ENCODE data around the gene CTNND1.

Gene CTNND1

GRCh38 chr11:57764566-57764965 lies 3.0 kb downstream of the CTNND1 start:
- DNase-seq: no peak

- no peak for DNase-seq
These were observed 3.4 kb downstream of the CTNND1 start for GRCh38 chr11:57764972-57765371.

- no peak for DNase-seq
These were observed 9.2 kb downstream of the CTNND1 start for GRCh38 chr11:57770793-57771192.

GRCh38 chr11:57771365-57771764 lies 9.8 kb downstream of the CTNND1 start:
- DNase-seq: no peak

GRCh38 chr11:57772562-57772961 lies 11.0 kb downstream of the CTNND1 start:
- DNase-seq: no peak

GRCh38 chr11:57773026-57773598 lies 11.5 kb downstream of the CTNND1 start:
- DNase-seq: no peak

GRCh38 chr11:57775491-57775890 lies 13.9 kb downstream of the CTNND1 start:
- DNase-seq: no peak

- no peak for DNase-seq
These were observed 14.5 kb downstream of the CTNND1 start for GRCh38 chr11:57776031-57776521.

GRCh38 chr11:57776577-57777210 lies 15.1 kb downstream of the CTNND1 start:
- DNase-seq: no peak

- DNase-seq: no peak
These were observed 16.3 kb downstream of the CTNND1 start for GRCh38 chr11:57777969-57778317.

- no peak for DNase-seq
These were observed 16.9 kb downstream of the CTNND1 start for GRCh38 chr11:57778318-57779037.

- DNase-seq: no peak
These were observed 17.7 kb downstream of the CTNND1 start for GRCh38 chr11:57779276-57779675.

GRCh38 chr11:57781529-57781943 lies 19.9 kb downstream of the CTNND1 start:
- DNase-seq: no peak

GRCh38 chr11:57785072-57785471 lies 23.5 kb downstream of the CTNND1 start:
- DNase-seq: no peak

GRCh38 chr11:57786436-57786835 lies 24.8 kb downstream of the CTNND1 start:
- DNase-seq: no peak

- DNase-seq: no peak
These were observed 25.5 kb downstream of the CTNND1 start for GRCh38 chr11:57787006-57787604.

- DNase-seq: no peak
These were observed 26.5 kb downstream of the CTNND1 start for GRCh38 chr11:57787920-57788702.

- DNase-seq: no peak
These were observed 27.1 kb downstream of the CTNND1 start for GRCh38 chr11:57788703-57789088.

GRCh38 chr11:57791321-57792059 lies 29.9 kb downstream of the CTNND1 start:
- DNase-seq: no peak

- DNase-seq: no peak
These were observed 30.5 kb downstream of the CTNND1 start for GRCh38 chr11:57792060-57792541.

- DNase-seq: no peak
These were observed 31.3 kb downstream of the CTNND1 start for GRCh38 chr11:57792870-57793269.
